Mesothelial cell of epicardium (in vitro differentiated cells): ENCODE measurements around the gene SFMBT2. TPM values are rescaled to one million over a fixed set of nuclear protein-coding genes. Genes with fewer than 3 reads are reported as not detected.
"Not testable (repeated sequence)": the region's sequence is repeated elsewhere in the genome, so short reads cannot be mapped to it uniquely, and the experiment has no call there.

ENCODE experiments used
- DNase-seq, 2 experiments: peaks; one replicate each; pipeline ENCODE4 v3.0.0; 2021; ENCODE audit warnings: low spot score in 2 of 2; ENCODE audit not compliant: unreplicated experiment in 2 of 2
- H3K27ac Mint-ChIP-seq: 2 replicates; pipeline ENCODE4 v1.8.0; 2021; ENCODE audit warnings: mixed read lengths
- H3K27me3 Mint-ChIP-seq: 2 replicates; pipeline ENCODE4 v1.8.0; 2021; ENCODE audit warnings: low read depth, mixed read lengths
- H3K36me3 Mint-ChIP-seq: 2 replicates; pipeline ENCODE4 v1.8.0; 2021; ENCODE audit warnings: mixed read lengths
- H3K4me1 Mint-ChIP-seq: 2 replicates; pipeline ENCODE4 v1.8.0; 2021; ENCODE audit warnings: mixed read lengths
- H3K4me3 Mint-ChIP-seq: 2 replicates; pipeline ENCODE4 v1.8.0; 2021; ENCODE audit warnings: mild to moderate bottlenecking, moderate library complexity, mixed read lengths
- H3K9me3 Mint-ChIP-seq: 2 replicates; pipeline ENCODE4 v1.8.0; 2021; ENCODE audit warnings: mixed read lengths
- total RNA-seq: library from RNA; stranded (reverse); gene quantifications from 3 replicates; pipeline ENCODE4 v1.2.1, GENCODE V29; 2021
- TF ChIP-seq, protein P1 (sequence below): fragments of 200-600 bp; sonication (generic); IDR thresholded peaks from one replicate; pipeline ENCODE4 v1.5.0; 2021; ENCODE audit warnings: antibody characterized with exemption; ENCODE audit not compliant: unreplicated experiment

Gene SFMBT2
- total RNA-seq, 1 donor from 2014 or later, result 2.3 TPM

DNA sequence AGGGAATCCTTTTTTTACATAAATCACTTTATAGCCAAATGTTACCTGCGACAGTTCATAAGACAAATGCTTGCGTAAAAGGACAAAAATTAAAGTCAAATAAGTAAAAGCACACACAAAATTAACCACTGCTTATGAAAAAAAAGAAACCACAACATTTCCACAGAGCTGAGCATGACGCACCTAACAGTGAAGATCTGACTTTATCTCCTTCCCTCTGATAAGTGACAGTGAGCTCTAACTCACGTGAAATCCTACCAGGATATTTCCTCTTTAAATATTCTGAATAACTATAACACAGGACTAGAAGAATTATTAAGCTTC, 225.5 kb downstream of the SFMBT2 start:
- H3K27me3 Mint-ChIP-seq, result peaks cover 22% of the 10 kb centered on the region
- no peaks in the 10 kb centered on the region for H3K36me3 Mint-ChIP-seq
- H3K4me3 Mint-ChIP-seq, result no peak overlapping the region
- no peak overlapping the region for H3K27ac Mint-ChIP-seq
- TF ChIP-seq, protein P1, sequence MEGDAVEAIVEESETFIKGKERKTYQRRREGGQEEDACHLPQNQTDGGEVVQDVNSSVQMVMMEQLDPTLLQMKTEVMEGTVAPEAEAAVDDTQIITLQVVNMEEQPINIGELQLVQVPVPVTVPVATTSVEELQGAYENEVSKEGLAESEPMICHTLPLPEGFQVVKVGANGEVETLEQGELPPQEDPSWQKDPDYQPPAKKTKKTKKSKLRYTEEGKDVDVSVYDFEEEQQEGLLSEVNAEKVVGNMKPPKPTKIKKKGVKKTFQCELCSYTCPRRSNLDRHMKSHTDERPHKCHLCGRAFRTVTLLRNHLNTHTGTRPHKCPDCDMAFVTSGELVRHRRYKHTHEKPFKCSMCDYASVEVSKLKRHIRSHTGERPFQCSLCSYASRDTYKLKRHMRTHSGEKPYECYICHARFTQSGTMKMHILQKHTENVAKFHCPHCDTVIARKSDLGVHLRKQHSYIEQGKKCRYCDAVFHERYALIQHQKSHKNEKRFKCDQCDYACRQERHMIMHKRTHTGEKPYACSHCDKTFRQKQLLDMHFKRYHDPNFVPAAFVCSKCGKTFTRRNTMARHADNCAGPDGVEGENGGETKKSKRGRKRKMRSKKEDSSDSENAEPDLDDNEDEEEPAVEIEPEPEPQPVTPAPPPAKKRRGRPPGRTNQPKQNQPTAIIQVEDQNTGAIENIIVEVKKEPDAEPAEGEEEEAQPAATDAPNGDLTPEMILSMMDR, result no peak
- no peaks in the 10 kb centered on the region for H3K9me3 Mint-ChIP-seq
- DNase-seq, result no peak
- no peaks in the 10 kb centered on the region for H3K4me1 Mint-ChIP-seq

- H3K4me3 Mint-ChIP-seq, result no peak overlapping the region
- no peak overlapping the region for H3K27ac Mint-ChIP-seq
- H3K4me1 Mint-ChIP-seq, result no peaks in the 10 kb centered on the region
- no peak for DNase-seq
- TF ChIP-seq, protein P1, result no peak
- no peaks in the 10 kb centered on the region for H3K36me3 Mint-ChIP-seq
- no peaks in the 10 kb centered on the region for H3K9me3 Mint-ChIP-seq
- peaks cover 22% of the 10 kb centered on the region for H3K27me3 Mint-ChIP-seq
Observed at GRCh38 chr10:7184660-7185366, 226.0 kb downstream of the SFMBT2 start.

DNA sequence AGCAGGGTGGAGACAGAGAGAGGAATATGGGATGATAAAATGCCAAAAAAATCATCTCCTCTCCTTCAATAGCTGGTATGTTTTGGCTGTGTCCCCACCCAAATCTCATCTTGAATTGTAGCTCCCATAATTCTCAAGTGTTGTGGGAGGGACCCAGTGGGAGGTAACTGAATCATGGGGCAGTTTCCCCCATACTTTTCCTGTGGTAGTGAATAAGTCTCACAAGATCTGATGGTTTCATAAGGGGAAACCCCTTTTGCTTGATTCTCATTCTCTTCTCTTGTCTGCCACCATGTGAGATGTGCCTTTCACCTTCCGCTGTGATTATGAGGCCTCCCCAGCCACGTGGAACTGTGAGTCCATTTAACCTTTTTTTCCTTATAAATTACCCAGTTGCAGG, 226.7 kb downstream of the SFMBT2 start:
- H3K4me3 Mint-ChIP-seq, H3K27ac Mint-ChIP-seq, H3K9me3 Mint-ChIP-seq, H3K36me3 Mint-ChIP-seq, H3K4me1 Mint-ChIP-seq, DNase-seq: not testable (repeated sequence)
- H3K27me3 Mint-ChIP-seq, result peaks cover 21% of the 10 kb centered on the region

- peaks cover 19% of the 10 kb centered on the region for H3K27me3 Mint-ChIP-seq
- not testable (repeated sequence) for DNase-seq, H3K9me3 Mint-ChIP-seq, H3K27ac Mint-ChIP-seq, H3K4me1 Mint-ChIP-seq, H3K36me3 Mint-ChIP-seq, H3K4me3 Mint-ChIP-seq
Observed at GRCh38 chr10:7182327-7182726, 228.5 kb downstream of the SFMBT2 start.

DNA sequence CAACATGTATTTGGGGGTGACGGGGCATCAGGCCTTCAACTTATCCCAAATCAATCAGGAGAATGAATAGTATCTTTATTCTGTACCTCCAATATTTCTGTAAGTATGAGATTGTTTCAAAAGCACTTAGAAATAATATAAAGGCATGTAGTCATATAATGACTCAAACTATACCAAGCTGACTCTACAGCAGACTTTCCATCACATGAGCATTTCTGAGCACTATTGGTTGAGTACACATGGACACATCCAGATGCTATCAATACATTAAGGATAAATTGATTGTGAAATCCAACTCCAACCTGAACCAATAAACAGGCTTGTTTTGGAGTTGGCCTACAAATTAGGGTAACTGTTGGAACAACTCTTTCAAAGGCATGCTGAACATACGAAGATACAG, 229.4 kb downstream of the SFMBT2 start:
- no peaks in the 10 kb centered on the region for H3K9me3 Mint-ChIP-seq
- no peak overlapping the region for H3K27ac Mint-ChIP-seq
- DNase-seq, result no peak
- H3K4me3 Mint-ChIP-seq, result no peak overlapping the region
- H3K4me1 Mint-ChIP-seq, result no peaks in the 10 kb centered on the region
- H3K27me3 Mint-ChIP-seq, result peaks cover 17% of the 10 kb centered on the region
- TF ChIP-seq, protein P1, result no peak
- no peaks in the 10 kb centered on the region for H3K36me3 Mint-ChIP-seq

DNA sequence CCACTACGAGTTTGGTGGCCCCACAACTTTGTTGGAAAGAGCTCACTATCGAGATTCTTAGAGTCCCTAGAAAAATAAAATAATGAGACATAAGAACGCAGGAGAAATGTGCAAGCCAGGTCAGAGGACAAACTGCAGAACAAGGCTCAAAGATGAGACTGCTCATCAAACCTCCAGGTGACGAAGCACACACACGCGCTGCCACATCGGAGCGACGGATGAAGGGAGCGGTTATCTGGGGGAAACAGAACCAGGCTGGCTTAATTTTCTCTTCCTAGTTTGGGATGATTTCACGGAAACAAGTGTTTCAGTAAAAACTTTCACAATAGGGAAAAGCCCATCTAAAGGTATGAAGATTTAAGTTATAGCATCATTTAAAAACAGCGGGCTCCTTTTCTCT, 231.3 kb downstream of the SFMBT2 start:
- Mint-ChIP-seq H3K36me3 (no peaks in the 10 kb centered on the region), H3K27me3 (peaks cover 18% of the 10 kb centered on the region), H3K27ac (no peak overlapping the region), H3K4me1 (no peaks in the 10 kb centered on the region), H3K4me3 (no peak overlapping the region), H3K9me3 (no peaks in the 10 kb centered on the region)
- TF ChIP-seq, protein P1, result no peak
- no peak for DNase-seq

DNA sequence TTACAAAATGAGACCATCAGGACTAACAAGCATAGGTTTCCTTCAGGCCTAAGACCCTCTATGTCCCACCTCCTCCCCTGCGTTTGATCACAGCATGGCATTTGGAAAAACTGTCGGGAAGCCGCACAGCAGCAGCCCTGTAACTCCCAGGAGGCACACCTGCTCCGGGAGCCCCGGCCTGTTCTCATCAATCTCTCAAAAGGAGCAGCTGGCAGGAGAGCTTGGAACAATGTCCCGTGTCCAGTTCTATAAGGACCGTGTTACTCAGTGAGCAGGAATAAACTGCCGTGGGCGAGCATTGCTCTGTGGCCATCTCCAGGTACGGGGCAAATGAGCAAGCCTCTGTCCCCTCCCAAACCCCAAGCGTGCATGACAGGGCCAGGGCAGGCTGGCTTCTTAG, 236.9 kb downstream of the SFMBT2 start:
- Mint-ChIP-seq H3K36me3 (no peaks in the 10 kb centered on the region), H3K4me1 (no peaks in the 10 kb centered on the region), H3K27me3 (peaks cover 4% of the 10 kb centered on the region)

More for the DNA sequence above, 236.9 kb downstream of the SFMBT2 start:
- no peak overlapping the region for H3K27ac Mint-ChIP-seq
- H3K9me3 Mint-ChIP-seq, result no peaks in the 10 kb centered on the region
- no peak for DNase-seq
- TF ChIP-seq, protein P1, result no peak
- no peak overlapping the region for H3K4me3 Mint-ChIP-seq
